ENCODE measurements around the gene HMGN4. TPM values are rescaled to one million over a fixed set of nuclear protein-coding genes. Genes with fewer than 3 reads are reported as not detected.

Gene HMGN4
- total RNA-seq, 2 donors from 2014 or later, result 24.4 to 37.1 TPM

GRCh38 chr6:26516481-26517427, 21.4 kb upstream of the HMGN4 start:
- Histone ChIP-seq H3K4me1 (peaks cover 9% of the 10 kb centered on the region), H3K4me3 (no peak overlapping the region), H3K27me3 (no peaks in the 10 kb centered on the region), H3K27ac (no peak overlapping the region), H3K9me3 (no peaks in the 10 kb centered on the region), H3K36me3 (replicated peaks in 1 of 2; ENCODE audit: insufficient read depth in 1 of 2, low read depth in 2 of 2) (no peaks in the 10 kb centered on the region)
- DNase-seq (no peak), ATAC-seq (no peak)
- 68 to 73% methylated on average over 9 of the region's 9 CpGs for WGBS, 2 donors
- no peak for TF ChIP-seq POLR2A (IDR thresholded peaks at IDR 0.05)
- no peak for TF ChIP-seq CTCF (IDR thresholded peaks at IDR 0.05)
- intact Hi-C loops (cut with DNase I), result no loop called here

GRCh38 chr6:26519359-26519758, 18.8 kb upstream of the HMGN4 start:
- no peak for ATAC-seq
- intact Hi-C loops (cut with DNase I), result no loop called here
- 93 to 94% methylated on average over 2 of the region's 2 CpGs for WGBS, 2 donors
- no peak for DNase-seq
- Histone ChIP-seq H3K27ac (no peak overlapping the region), H3K4me1 (peaks cover 14% of the 10 kb centered on the region), H3K36me3 (replicated peaks in 1 of 2; ENCODE audit: insufficient read depth in 1 of 2, low read depth in 2 of 2) (no peaks in the 10 kb centered on the region), H3K9me3 (no peaks in the 10 kb centered on the region), H3K27me3 (no peaks in the 10 kb centered on the region), H3K4me3 (no peak overlapping the region)
- TF ChIP-seq CTCF (IDR thresholded peaks at IDR 0.05), result no peak
- TF ChIP-seq POLR2A (IDR thresholded peaks at IDR 0.05), result no peak

GRCh38 chr6:26520237-26520849, 17.8 kb upstream of the HMGN4 start:
- no peaks in the 10 kb centered on the region for H3K36me3 ChIP-seq (replicated peaks in 1 of 2; ENCODE audit: insufficient read depth in 1 of 2, low read depth in 2 of 2)
- 15 to 22% methylated on average over 14 to 19 of the region's 21 CpGs for WGBS, 2 donors
- no peak overlapping the region for H3K4me3 ChIP-seq
- no peaks in the 10 kb centered on the region for H3K27me3 ChIP-seq
- ATAC-seq, result peak; percentile 51
- DNase-seq, result no peak
- peak overlapping the region; percentile 88 to 92 (median 89) for H3K27ac ChIP-seq
- no peaks in the 10 kb centered on the region for H3K9me3 ChIP-seq
- intact Hi-C loops (cut with DNase I), result no loop called here
- peaks cover 14% of the 10 kb centered on the region for H3K4me1 ChIP-seq
- TF ChIP-seq CTCF (IDR thresholded peaks at IDR 0.05) (no peak), POLR2A (IDR thresholded peaks at IDR 0.05) (peak in 2 of 3 donors; percentile 33 to 35)

GRCh38 chr6:26520850-26521599, 17.1 kb upstream of the HMGN4 start:
- no peaks in the 10 kb centered on the region for H3K9me3 ChIP-seq
- peak; percentile 89 to 94 (median 90) for DNase-seq
- peak in 1 of 3 donors; percentile 3 for TF ChIP-seq POLR2A (IDR thresholded peaks at IDR 0.05)
- no peak for TF ChIP-seq CTCF (IDR thresholded peaks at IDR 0.05)
- intact Hi-C loops (cut with DNase I), result no loop called here
- H3K27me3 ChIP-seq, result no peaks in the 10 kb centered on the region
- peak; percentile 90 for ATAC-seq
- H3K27ac ChIP-seq, result peak overlapping the region; percentile 88 to 92 (median 89)
- H3K36me3 ChIP-seq (replicated peaks in 1 of 2; ENCODE audit: insufficient read depth in 1 of 2, low read depth in 2 of 2), result no peaks in the 10 kb centered on the region
- peak overlapping the region; percentile 21 to 56 for H3K4me3 ChIP-seq
- WGBS, 2 donors, result 0 to 1% methylated on average over 21 to 32 of the region's 49 CpGs
- H3K4me1 ChIP-seq, result peaks cover 14% of the 10 kb centered on the region
